ENCODE results near the gene PPM1D.
"Not testable (repeated sequence)": the region's sequence is repeated elsewhere in the genome, so short reads cannot be mapped to it uniquely, and the experiment has no call there.

The PPM1D gene

DNA sequence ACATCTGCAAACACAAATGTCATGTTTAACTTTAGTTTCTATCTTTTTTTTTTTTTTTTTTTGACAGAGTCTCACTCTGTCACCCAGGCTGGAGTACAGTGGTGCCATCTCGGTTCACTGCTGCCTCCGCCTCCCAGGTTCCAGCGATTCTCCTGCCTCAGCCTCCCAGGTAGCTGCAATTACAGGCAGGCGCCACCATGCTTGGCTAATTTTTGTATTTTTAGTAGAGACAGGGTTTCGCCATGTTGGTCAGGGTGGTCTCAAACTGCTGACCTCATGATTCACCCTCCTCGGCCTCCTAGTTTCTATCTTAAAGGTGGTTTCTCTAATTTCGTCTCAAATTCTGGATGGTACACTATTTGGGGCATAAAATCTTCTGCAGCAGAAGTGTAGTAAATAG, 5.8 kb upstream of the PPM1D start:
- not testable (repeated sequence) for DNase-seq

DNA sequence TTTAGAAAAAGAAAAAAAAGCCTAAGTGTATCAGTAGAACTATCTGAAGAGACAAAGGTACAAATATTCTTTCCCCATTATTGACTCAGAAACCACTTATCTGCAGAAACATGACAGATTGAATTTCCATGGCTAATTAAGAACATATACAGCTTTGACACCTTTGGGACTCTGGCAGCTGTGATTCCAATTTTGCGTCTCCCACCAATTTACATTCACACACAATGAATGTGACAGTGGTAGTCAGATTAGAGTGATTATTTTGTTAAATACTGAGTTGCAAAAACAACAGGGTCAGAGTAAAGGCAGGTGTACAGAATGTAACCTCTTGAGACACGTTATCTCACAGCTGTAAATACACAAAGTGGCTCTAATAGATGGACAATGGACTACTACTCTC, 5.3 kb upstream of the PPM1D start:
- DNase-seq = no peak

DNA sequence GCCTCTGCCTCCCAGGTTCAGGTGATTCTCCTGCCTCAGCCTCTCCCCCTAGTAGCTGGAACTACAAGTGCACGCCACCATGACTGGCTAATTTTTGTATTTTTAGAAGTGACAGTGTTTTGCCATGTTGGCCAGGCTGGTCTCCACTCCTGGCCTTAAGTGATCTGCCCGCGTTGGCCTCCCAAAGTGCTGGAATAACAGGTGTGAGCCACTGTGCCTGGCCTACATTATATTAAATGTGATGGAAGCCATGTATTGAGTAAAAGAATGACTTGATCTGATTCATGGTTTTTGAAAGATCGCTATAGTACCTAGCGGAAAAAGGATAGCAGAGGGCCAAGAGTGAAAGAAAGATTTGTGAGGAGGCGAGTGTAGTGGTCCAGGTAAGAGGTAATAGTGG, 2.7 kb upstream of the PPM1D start:
- no peak for DNase-seq

DNA sequence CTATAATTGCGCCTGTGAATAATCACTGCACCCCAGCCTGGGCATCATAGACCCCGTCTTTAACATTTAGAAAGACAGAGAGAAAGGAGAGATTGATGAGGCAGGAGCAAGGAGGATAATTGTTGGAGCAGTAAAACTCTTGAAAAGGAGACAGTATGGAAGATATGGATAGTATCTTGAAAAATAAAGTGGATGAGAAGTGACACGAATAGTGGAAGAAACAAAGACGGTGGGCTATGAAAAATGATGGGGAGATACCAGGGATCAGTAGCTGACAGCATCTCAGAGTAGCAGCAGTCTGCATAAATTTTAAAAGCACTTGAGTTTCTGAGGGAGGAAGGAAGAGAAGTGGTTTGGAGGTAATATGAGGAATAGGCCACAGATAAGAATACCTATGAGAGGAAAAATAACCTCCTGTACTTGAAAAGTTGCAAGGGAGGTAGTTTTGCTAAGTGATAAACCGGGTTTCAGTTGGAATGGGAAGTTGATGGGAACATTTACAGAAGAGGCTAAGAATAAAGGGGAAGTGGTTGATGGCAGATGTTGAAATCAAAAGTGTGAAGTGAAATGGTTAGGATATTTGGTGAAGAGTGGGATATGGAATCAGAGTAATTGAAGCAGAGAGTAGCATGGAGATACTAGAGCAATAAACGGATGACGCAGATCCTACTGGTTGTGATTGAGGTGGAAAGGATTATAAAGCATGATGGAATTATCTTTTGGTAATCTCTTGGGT, 1.8 kb upstream of the PPM1D start:
- peak; percentile 41 for DNase-seq

DNA sequence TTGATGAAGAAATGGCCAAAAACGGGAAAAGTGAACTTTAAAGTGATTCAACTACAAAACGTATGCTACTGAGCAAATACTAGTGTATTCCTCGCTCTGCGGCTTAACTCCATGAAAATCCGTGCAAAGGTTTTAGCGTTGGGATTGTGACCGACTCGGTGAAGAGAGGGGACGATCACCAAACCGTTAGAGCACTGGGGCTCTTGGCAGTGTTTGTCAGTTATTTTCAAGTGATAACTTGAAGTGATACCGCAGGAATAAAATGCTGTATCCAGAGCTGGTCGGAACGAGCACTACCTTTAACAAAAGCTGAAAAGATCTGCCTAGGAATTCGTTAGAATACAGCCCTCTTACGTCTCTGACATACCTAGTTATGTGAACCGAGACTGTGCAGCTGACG, 773 bp upstream of the PPM1D start:
- DNase-seq = no peak

DNA sequence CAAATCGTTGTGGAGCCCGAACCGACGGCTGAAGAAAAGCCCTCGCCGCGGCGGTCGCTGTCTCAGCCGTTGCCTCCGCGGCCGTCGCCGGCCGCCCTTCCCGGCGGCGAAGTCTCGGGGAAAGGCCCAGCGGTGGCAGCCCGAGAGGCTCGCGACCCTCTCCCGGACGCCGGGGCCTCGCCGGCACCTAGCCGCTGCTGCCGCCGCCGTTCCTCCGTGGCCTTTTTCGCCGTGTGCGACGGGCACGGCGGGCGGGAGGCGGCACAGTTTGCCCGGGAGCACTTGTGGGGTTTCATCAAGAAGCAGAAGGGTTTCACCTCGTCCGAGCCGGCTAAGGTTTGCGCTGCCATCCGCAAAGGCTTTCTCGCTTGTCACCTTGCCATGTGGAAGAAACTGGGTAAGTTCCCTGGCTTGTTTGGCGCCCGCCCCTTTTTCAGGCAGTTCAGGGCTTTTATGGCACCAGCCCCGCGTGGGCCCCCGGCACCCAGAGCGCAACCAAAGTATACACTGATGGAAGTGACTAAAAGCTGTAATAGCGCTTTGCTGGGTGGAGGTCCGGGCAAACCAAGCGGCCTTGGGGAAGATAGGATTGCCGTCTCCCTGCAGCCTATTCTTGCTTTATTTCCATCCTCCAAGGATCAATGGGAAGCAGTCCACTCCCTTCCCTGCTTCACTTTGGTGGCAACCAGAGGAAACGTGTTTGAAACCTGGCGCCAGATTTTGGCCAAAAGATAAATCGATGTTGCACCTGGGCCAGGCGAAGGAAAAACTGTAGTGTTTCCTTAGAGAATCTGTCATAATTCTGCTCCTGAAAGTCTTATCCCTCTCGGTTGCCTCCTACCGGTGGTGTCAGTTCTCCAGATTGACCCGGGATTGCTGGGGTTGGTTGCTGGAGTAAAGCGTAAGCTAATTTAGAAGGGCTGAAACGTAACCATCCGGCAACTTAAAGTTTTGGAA, 775 bp downstream of the PPM1D start:
- peak; percentile 49 for DNase-seq

DNA sequence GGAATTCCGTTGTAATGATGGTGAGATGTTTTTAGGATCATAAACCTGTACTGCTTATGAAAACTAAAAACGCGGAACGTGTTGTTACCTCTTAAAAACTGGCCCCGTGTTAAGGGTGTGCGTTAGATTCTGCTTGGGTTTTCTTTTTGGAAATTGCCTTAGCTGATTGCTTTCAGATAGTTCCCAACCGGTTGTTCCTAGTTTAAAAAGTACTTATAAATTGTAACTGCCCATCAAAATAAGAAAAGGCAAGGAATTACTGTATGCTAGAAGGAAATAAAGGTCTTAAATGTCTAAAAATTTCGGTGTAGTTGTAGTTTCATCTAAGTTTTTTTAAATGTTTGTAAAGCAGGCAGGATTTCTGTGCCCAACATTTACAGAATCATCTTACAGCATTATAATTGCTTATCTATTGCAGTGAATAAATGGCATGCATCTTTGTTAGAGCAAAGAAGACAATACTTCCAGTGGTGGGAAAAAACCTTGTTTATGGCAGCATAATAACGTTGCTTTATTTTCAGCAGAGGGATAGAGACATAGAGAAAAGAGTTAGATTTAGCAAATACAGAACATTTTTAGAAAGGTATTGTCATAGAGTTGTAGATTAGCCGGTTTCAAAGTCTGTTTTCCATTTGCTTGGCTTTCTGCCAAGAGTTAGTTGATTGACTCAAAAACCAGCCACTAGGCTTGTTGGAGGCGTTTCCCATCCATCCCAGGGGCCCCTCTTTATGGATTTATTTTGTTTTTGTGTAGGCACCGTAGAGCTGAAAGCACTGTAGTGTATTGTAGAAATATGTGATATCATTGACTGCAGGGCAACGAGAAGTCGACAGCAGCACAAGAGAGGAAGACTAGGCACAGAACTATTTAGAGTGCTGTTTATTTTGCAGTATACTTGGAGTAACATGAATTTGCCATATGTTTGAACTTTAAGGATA, 1.7 kb downstream of the PPM1D start:
- DNase-seq = no peak

DNA sequence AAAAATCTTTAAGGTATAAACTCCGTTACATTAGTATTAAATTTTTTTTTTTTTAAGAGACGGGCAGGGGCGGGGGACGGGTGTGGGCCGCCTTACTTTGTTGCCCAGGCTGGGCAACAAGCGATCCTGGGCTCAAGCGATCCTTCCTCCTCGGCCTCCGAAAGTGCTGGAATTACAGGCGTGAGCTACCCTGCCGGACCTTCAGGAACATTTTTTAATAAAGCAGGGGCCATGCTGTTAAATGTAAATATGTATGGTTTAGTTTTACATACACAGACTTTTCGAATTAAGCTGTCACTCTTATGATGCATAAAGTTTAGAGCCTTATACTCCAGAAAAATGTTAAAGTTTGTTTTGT, 2.4 kb downstream of the PPM1D start:
- DNase-seq = no peak

DNA sequence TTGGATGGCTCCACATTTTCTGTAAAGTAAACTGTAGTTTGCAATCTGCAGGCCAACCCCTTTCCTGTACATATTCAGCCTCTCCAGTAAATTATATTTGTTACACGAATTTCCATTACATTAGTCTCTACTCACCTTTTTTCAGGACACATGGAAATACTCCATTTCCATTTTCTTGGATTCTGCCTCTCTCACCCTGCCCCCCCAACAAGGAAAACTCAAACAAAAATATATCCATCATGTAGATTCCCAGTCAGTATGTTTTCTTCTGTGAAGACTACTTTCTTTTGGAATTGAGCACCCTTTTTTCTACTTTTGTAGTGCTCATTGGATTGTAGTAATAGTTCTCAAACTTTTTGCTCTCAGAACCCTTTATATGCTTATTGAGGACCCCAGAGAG, 2.9 kb downstream of the PPM1D start:
- no peak for DNase-seq

DNA sequence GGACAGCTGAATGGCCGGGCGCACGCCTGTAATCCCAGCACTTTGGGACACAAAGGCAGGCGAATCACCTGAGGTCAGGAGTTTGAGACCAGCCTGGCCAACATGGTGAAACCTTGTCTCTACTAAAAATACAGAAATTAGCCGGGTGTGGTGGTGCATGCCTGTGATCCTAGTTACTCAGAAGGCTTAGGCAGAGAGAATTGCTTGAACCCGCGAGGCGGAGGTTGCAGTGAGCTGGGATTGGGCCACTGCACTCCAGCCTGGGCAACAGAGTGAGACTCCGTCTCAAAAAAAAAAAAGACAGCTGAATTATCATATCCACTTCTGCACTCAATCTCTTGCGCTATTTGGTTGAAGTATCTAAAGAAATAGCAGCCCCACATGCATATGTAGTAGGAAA, 3.5 kb downstream of the PPM1D start:
- not testable (repeated sequence) for DNase-seq

DNA sequence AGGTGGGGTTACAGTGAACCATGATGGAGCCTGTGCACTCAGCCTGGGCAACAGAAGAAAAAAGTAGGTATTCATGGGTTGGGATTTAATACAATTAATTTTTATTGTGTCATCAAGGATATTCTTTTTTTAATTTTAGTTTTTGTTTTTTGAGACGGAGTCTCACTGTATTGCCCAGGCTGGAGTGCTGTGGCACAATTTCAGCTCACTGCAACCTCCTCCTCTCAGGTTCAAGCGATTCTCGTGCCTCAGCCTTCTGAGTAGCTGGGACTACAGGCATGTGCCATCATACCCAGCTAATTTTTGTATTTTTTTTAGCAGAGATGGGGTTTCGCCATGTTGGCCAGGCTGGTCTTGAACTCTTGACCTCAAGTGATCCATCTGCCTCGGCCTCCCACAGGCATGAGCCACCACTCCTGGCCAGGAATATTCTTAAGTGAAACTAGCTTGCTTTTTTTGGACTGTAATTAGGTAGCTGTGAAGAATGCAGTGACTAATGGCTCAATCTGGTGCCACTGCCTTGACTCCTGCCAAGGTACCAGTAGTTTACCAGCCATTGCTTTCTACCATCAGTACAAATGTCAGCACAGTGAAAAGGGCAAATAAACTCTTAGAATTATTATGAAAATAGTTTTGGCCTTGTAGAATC, 4.8 kb downstream of the PPM1D start:
- DNase-seq = no peak

DNA sequence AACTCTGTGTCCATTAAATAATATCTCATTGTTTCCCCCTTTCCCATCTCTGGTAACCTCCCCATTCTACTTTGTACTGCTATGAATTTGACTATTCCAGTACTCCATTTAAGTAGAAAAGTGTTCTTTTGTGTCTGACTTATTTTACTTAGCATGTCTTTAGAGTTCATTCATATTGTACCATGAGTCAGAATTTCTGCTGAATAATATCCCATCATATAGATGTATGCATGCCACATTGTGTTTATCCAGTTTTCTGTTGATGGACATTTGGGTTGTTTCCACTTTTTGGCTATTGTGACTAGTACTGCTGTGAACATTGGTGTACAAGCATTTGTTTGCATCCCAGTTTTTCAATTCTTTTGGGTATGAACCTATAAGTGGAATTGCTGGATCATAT, 6.0 kb downstream of the PPM1D start:
- no peak for DNase-seq

DNA sequence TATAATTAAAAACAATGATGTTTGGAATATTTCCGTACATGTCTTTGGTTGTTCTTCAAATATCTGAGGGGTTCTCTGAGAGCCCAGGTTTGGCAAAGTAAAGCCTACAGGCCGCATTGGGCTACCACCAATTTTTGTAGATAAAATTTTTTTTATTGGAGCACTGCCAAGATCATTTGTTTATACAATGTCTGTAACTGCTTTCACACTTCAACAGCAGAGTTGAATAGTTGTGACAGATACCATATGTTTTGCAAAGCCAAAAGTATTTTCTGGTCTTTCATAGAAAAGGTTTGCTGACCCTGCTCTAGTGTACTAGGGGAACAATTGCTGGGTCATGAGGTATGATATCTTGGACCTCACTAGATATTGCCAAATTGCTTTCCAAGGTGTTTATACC, 10.5 kb downstream of the PPM1D start:
- no peak for DNase-seq

DNA sequence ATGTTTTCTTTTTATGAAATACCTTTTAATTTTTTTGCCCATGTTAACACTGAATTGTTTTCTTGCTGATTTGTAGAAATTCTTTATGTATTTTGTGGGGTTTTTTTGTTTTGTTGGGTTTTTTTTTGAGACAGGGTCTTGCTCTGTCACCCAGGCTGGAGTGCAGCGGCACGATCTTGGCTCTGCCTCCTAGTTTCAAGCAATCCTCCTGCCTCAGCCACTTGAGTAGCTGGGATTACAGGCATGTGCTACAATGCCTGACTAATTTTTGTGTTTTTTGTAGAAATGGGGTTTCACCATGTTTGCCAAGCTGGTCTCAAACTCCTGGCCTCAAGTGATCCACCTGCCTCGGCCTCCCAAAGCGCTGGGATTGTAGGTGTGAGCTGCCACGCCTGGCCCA, 11.3 kb downstream of the PPM1D start:
- DNase-seq = not testable (repeated sequence)

DNA sequence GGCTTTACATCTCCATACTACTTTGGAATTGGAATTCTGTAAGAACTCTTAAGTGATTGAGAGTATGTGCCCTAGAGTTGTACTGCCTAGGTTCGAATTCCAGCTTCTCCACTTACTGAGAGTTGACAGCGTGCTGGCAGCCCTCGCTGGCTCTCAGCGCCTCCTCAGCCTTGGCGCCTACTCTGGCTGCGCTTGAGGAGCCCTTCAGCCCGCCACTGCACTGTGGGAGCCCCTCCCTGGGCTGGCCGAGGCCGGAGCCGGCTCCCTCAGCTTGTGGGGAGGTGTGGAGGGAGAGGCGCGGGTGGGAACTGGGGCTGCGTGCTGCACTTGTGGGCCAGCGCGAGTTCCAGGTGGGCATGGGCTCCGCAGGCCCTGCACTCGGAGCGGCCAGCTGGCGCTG, 13.3 kb downstream of the PPM1D start:
- DNase-seq = no peak

DNA sequence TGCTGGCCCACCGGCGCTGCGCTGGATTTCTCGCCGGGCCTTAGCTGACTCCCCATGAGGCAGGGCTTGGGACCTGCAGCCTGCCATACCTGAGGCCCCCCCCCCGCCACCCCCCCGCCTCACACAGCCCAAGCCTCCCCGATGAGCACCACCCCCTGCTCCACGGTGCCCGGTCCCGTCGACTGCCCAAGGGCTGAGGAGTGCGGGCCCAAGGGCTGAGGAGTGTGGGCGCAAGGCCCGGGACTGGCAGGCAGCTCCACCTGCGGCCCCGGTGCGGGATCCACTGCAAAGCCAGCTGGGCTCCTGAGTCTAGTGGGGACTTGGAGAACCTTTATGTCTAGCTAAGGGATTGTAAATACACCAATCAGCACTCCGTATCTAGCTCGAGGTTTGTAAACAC, 13.8 kb downstream of the PPM1D start:
- not testable (repeated sequence) for DNase-seq

DNA sequence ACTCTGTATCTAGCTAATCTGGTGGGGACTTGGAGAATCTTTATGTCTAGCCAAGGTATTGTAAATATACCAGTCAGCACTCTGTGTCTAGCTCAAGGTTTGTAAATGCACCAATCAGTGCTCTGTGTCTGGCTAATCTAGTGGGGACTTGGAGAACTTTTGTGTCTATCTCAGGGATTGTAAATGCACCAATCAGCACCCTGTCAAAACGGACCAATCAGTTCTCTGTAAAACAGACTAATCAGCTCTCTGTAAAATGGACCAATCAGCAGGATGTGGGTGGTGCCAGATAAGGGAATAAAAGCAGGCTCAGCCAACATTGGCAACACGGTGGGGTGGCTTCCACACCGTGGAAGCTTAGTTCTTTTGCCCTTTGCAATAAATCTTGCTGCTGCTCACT, 14.3 kb downstream of the PPM1D start:
- DNase-seq = not testable (repeated sequence)

DNA sequence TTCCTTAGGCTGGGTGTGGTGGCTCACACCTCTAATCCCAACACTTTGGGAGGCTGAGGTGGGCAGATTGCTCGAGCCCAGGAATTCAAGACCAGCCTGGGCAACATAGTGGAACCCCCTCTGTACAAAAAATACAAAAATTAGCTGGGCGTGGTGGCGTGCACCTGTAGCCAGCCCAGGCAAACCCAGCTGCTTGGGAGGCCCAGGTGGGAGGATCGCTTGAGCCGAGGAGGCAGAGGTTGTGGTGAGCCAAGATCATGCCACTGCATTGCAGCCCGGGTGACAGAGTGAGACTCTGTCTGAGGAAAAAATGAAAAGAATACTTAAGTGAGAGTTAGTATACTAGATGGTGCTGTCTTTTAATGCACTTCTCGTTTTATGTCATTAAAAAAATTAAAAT, 15.1 kb downstream of the PPM1D start:
- no peak for DNase-seq

DNA sequence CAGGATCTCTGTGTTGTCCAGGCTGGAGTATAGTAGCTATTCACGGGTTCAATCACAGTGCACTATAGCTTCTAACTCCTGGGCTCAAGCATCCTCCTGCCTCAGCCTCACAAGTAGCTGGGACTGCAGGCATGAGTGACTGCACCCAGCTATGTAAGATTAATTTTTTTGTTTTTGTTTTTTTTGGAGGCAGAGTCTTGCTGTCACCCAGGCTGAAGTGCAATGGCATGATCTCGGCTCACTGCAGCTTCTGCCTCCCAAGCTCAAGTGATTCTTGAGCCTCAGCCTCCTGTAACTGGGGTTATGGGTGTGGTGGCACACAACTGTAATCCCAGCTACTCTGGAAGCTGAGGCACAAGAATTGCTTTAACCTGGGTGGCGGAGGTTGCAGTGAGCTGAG, 15.8 kb downstream of the PPM1D start:
- no peak for DNase-seq

DNA sequence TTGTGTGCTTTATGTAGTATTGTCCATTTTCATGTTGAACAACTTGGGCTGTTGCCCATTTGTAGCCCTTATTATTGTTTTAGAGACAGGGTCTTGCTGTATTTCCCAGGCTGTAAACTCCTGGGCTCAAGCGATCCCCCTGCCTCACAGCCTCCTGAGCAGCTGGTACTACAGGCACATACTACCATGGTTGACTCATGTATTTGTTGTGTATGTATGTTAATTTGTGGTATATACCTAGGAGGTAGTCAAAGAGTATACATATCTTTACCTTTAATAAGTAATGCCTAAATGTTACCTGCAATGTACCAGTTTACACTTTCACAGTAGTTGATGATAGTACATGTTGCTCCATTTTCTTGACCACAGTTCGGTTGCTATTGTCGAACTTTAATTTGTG, 18.1 kb downstream of the PPM1D start:
- DNase-seq = no peak

DNA sequence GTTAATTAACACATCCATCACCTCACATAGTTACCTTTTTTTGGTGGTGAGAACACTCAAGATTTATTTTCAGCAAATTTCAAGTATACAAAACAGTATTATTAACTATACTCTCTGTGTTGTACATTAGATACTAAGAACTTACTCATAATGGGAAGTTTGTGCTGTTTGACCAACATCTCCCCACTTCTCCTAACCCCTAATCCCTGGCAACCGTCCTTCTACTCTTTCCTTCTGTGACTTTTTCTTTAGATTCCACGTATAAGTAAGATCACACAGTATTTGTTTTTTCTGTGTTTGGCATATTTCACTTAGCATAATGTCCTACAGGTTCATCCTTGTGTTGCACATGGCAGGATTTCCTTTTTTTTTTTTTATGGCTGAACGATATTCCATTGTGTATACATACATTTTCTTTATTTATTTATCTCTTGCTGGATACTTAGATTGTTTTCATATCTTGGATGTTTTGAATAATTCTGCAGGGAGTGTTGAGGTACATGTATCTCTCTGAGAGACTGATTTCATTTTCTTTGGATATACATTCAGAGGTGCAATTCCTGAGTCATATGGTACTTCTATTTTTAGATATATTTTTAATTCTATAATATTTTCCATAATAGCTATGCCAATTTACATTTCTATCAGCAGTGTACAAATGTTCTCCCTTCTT, 19.0 kb downstream of the PPM1D start:
- no peak for DNase-seq

DNA sequence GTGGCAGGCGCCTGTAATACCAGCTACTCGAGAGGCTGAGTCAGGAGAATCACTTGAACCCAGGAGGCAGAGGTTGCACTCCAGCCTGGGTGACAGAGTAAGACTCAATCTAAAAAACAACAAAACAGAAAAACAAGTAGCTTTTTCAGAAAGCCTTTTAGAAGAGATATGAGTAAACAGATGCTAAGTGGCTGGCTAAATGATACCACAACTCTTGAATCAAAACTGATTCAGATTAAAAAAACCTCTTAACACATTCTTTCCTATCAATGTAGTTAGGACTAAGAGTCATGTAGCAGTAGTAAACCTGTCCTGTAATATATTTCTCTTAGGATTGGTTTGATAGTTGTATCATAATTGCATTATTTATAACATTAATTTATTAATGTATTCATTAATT, 23.0 kb downstream of the PPM1D start:
- no peak for DNase-seq
